Measurements from ENCODE around the gene TRIM4.
"Not testable (repeated sequence)": the region's sequence is repeated elsewhere in the genome, so short reads cannot be mapped to it uniquely, and the experiment has no call there.

Gene TRIM4

GRCh38 chr7:99910976-99911375 is 8.4 kb downstream of the TRIM4 start:
- no peak for DNase-seq

- no peak for DNase-seq
These were observed 17.7 kb downstream of the TRIM4 start for GRCh38 chr7:99901581-99901980.

GRCh38 chr7:99899830-99900519 is 19.4 kb downstream of the TRIM4 start:
- no peak for DNase-seq

- no peak for DNase-seq
These were observed 20.5 kb downstream of the TRIM4 start for GRCh38 chr7:99898836-99899235.

- no peak for DNase-seq
These were observed 21.3 kb downstream of the TRIM4 start for GRCh38 chr7:99898023-99898357.

GRCh38 chr7:99897322-99898022 is 21.9 kb downstream of the TRIM4 start:
- DNase-seq: no peak

GRCh38 chr7:99894738-99895137 is 24.6 kb downstream of the TRIM4 start:
- no peak for DNase-seq

GRCh38 chr7:99893280-99893679 is 26.1 kb downstream of the TRIM4 start:
- DNase-seq: no peak

GRCh38 chr7:99890348-99890747 is 29.0 kb downstream of the TRIM4 start:
- DNase-seq: not testable (repeated sequence)

- DNase-seq: not testable (repeated sequence)
These were observed 31.0 kb downstream of the TRIM4 start for GRCh38 chr7:99888366-99888765.

- DNase-seq: no peak
These were observed 38.0 kb downstream of the TRIM4 start for GRCh38 chr7:99881370-99881769.

- no peak for DNase-seq
These were observed 42.4 kb downstream of the TRIM4 start, which contains the start of gene OR2AE1 for GRCh38 chr7:99876933-99877332. OR2AE1 (minus strand) TSS chr7:99877033; CDS start chr7:99877033, 0 bp downstream.

- no peak for DNase-seq
These were observed 42.8 kb downstream of the TRIM4 start for GRCh38 chr7:99876491-99876890.

- no peak for DNase-seq
These were observed 51.1 kb downstream of the TRIM4 start for GRCh38 chr7:99868246-99868645.

- not testable (repeated sequence) for DNase-seq
These were observed 51.9 kb downstream of the TRIM4 start for GRCh38 chr7:99867477-99867876.

- no peak for DNase-seq
These were observed 55.4 kb downstream of the TRIM4 start for GRCh38 chr7:99863847-99864440.

GRCh38 chr7:99860281-99861127 is 58.8 kb downstream of the TRIM4 start:
- DNase-seq: no peak

- no peak for DNase-seq
These were observed 64.1 kb downstream of the TRIM4 start for GRCh38 chr7:99855236-99855635.

GRCh38 chr7:99848420-99849216 is 70.7 kb downstream of the TRIM4 start:
- no peak for DNase-seq

GRCh38 chr7:99844328-99844727 is 75.0 kb downstream of the TRIM4 start:
- DNase-seq: no peak

- no peak for DNase-seq
These were observed 75.5 kb downstream of the TRIM4 start for GRCh38 chr7:99843808-99844207.

- DNase-seq: no peak
These were observed 76.4 kb downstream of the TRIM4 start for GRCh38 chr7:99842926-99843325.
